Esophagus muscularis mucosa (tissue), 4 donors: Measurements from ENCODE around the gene RNF224. TPM values are rescaled to one million over a fixed set of nuclear protein-coding genes. Genes with fewer than 3 reads are reported as not detected.

Experiments
- DNase-seq: peaks from one replicate; pipeline ENCODE4 v3.0.0-alpha.2; 2017; ENCODE audit errors: extremely low spot score
- H3K27ac ChIP-seq, 4 donors: fragments of 200-600 bp; sonication (generic); replicated peaks in 1 of 4; 1 replicate in 3 of 4; 2 replicates in 1 of 4; pipeline ENCODE4 v1.5.1; 2016 to 2019; ENCODE audit warnings: mild to moderate bottlenecking in 1 of 4
- H3K27me3 ChIP-seq, 4 donors: fragments of 200-600 bp; sonication (generic); one replicate each; pipeline versions ENCODE4 v1.5.1 to v1.6.0; 2016 to 2019
- H3K36me3 ChIP-seq, 4 donors: fragments of 200-600 bp; sonication (generic); one replicate each; pipeline ENCODE4 v1.5.1; 2016 to 2019
- H3K4me1 ChIP-seq, 4 donors: fragments of 200-600 bp; sonication (generic); one replicate each; pipeline ENCODE4 v1.5.1; 2016 to 2019
- H3K4me3 ChIP-seq, 4 donors: fragments of 200-600 bp; sonication (generic); 1 replicate in 2 of 4; 2 replicates in 2 of 4; pipeline ENCODE4 v1.5.1; 2016 to 2019; ENCODE audit warnings: mild to moderate bottlenecking in 4 of 4, moderate library complexity in 1 of 4
- H3K9me3 ChIP-seq, 4 donors: fragments of 200-600 bp; sonication (generic); 1 replicate in 3 of 4; 2 replicates in 1 of 4; pipeline ENCODE4 v1.5.1; 2016 to 2019
- EP300 ChIP-seq: sonication (generic); formaldehyde crosslinking; IDR thresholded peaks from one replicate; pipeline ENCODE4 v1.6.1; 2017; ENCODE audit warnings: antibody characterized with exemption
- POLR2A ChIP-seq: fragments of 450-650 bp; IDR thresholded peaks from one replicate; pipeline ENCODE4 v1.6.1; 2017; ENCODE audit warnings: antibody characterized with exemption, moderate library complexity, mild to moderate bottlenecking, low read depth
- POLR2AphosphoS5 ChIP-seq, 2 donors: sonication (generic); formaldehyde crosslinking; IDR thresholded peaks; one replicate each; pipeline ENCODE4 v1.6.1; 2017; ENCODE audit warnings: antibody characterized with exemption in 2 of 2
- WGBS: methylation state at CpG from one replicate; pipeline ENCODE4 v1.1.5; 2018; 5-methylcytosine and 5-hydroxymethylcytosine counted together
- intact Hi-C: fragments of 100-400 bp; cut with DNase I; formaldehyde crosslinking; loops from one replicate; pipeline ENCODE4 v1.15.1; 2023
- total RNA-seq, 4 donors: library from RNA; depleted of rRNA; stranded (reverse); fragments of >200 nt; gene quantifications; one replicate each; pipeline versions ENCODE4 v1.1.0 to v1.2.1, GENCODE V29; 2016
- TF ChIP-seq, protein P1 (sequence below), 3 experiments: fragments of 200-600 bp in 2 of 3; fragments of 450-650 bp in 1 of 3; sonication (generic) in 2 of 3; IDR thresholded peaks; one replicate each; pipeline ENCODE4 v1.5.1; 2017 to 2019; ENCODE audit warnings: antibody characterized with exemption in 3 of 3, mild to moderate bottlenecking in 2 of 3, moderate library complexity in 1 of 3

Gene RNF224
- total RNA-seq, 4 donors from 2014 or later = not detected

- H3K27me3 ChIP-seq = peaks cover 0 to 33% (median 0%) of the 10 kb centered on the region in 4 donors
- intact Hi-C loops = no loop called here
- 88% methylated on average over 24 of the region's 39 CpGs for WGBS
- H3K36me3 ChIP-seq = peaks cover 14 to 66% (median 41%) of the 10 kb centered on the region in 4 donors
- no peak for DNase-seq
- H3K4me1 ChIP-seq = peaks cover 38 to 71% (median 46%) of the 10 kb centered on the region in 4 donors
- no peak for TF ChIP-seq EP300
- TF ChIP-seq, protein P1, sequence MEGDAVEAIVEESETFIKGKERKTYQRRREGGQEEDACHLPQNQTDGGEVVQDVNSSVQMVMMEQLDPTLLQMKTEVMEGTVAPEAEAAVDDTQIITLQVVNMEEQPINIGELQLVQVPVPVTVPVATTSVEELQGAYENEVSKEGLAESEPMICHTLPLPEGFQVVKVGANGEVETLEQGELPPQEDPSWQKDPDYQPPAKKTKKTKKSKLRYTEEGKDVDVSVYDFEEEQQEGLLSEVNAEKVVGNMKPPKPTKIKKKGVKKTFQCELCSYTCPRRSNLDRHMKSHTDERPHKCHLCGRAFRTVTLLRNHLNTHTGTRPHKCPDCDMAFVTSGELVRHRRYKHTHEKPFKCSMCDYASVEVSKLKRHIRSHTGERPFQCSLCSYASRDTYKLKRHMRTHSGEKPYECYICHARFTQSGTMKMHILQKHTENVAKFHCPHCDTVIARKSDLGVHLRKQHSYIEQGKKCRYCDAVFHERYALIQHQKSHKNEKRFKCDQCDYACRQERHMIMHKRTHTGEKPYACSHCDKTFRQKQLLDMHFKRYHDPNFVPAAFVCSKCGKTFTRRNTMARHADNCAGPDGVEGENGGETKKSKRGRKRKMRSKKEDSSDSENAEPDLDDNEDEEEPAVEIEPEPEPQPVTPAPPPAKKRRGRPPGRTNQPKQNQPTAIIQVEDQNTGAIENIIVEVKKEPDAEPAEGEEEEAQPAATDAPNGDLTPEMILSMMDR (IDR thresholded peaks at IDR 0.05) = no peak
- TF ChIP-seq POLR2A = no peak
- no peak for TF ChIP-seq POLR2AphosphoS5 (IDR thresholded peaks at IDR 0.05)
- no peaks in the 10 kb centered on the region for H3K9me3 ChIP-seq
- H3K4me3 ChIP-seq = no peak overlapping the region
- H3K27ac ChIP-seq = no peak overlapping the region
These were observed 45.2 kb downstream of the RNF224 start for GRCh38 chr9:137272241-137273094.

- DNase-seq = no peak
- no peak overlapping the region for H3K4me3 ChIP-seq
- no peaks in the 10 kb centered on the region for H3K9me3 ChIP-seq
- intact Hi-C loops = no loop called here
- H3K27ac ChIP-seq = no peak overlapping the region
- peaks cover 14 to 60% (median 35%) of the 10 kb centered on the region in 4 donors for H3K36me3 ChIP-seq
- H3K27me3 ChIP-seq = peaks cover 0 to 39% (median 1%) of the 10 kb centered on the region in 4 donors
- WGBS = 89% methylated on average over 5 of the region's 13 CpGs
- TF ChIP-seq EP300 = no peak
- no peak for TF ChIP-seq POLR2AphosphoS5 (IDR thresholded peaks at IDR 0.05)
- no peak for TF ChIP-seq POLR2A
- TF ChIP-seq, protein P1 (IDR thresholded peaks at IDR 0.05) = no peak
- peaks cover 40 to 66% (median 46%) of the 10 kb centered on the region in 4 donors for H3K4me1 ChIP-seq
These were observed 45.8 kb downstream of the RNF224 start for GRCh38 chr9:137273095-137273490.

- Histone ChIP-seq H3K27me3 (peaks cover 0 to 46% (median 2%) of the 10 kb centered on the region in 4 donors), H3K9me3 (no peaks in the 10 kb centered on the region), H3K4me1 (peaks cover 39 to 59% (median 46%) of the 10 kb centered on the region in 4 donors), H3K36me3 (peaks cover 14 to 54% (median 34%) of the 10 kb centered on the region in 4 donors), H3K27ac (no peak overlapping the region), H3K4me3 (no peak overlapping the region)
- TF ChIP-seq POLR2AphosphoS5 (IDR thresholded peaks at IDR 0.05) (no peak), EP300 (no peak)
- TF ChIP-seq, protein P1 (IDR thresholded peaks at IDR 0.05) = no peak
- WGBS = 70% methylated on average over 3 of the region's 15 CpGs
- DNase-seq = no peak
- intact Hi-C loops = no loop called here
These were observed 46.5 kb downstream of the RNF224 start for GRCh38 chr9:137273611-137274320.

- H3K27ac ChIP-seq = no peak overlapping the region
- H3K4me3 ChIP-seq = no peak overlapping the region
- no peak for DNase-seq
- intact Hi-C loops = no loop called here
- 89% methylated on average over 10 of the region's 10 CpGs for WGBS
- H3K9me3 ChIP-seq = no peaks in the 10 kb centered on the region
- H3K27me3 ChIP-seq = peaks cover 0 to 60% (median 2%) of the 10 kb centered on the region in 4 donors
- peaks cover 28 to 46% (median 37%) of the 10 kb centered on the region in 4 donors for H3K4me1 ChIP-seq
- no peak for TF ChIP-seq EP300
- no peak for TF ChIP-seq POLR2AphosphoS5 (IDR thresholded peaks at IDR 0.05)
- TF ChIP-seq, protein P1 (IDR thresholded peaks at IDR 0.05) = no peak
- TF ChIP-seq POLR2A = no peak
- peaks cover 14 to 51% (median 44%) of the 10 kb centered on the region in 4 donors for H3K36me3 ChIP-seq
These were observed 47.9 kb downstream of the RNF224 start for GRCh38 chr9:137275203-137275587.
